Karpas-422 (cell line): ENCODE measurements around the gene POLDIP2. TPM values are rescaled to one million over a fixed set of nuclear protein-coding genes. Genes with fewer than 3 reads are reported as not detected.

Experiments
- DNase-seq: peaks from one replicate; pipeline ENCODE4 v3.0.0-alpha.2; 2015
- H2AFZ ChIP-seq: fragments of 200-600 bp; sonication (generic); 2 replicates; pipeline ENCODE4 v1.6.1; 2014; ENCODE audit warnings: antibody characterized with exemption, low read length, mixed read lengths
- H3K27ac ChIP-seq: fragments of 200-600 bp; sonication (generic); 2 replicates; pipeline ENCODE4 v1.5.1; 2014; ENCODE audit warnings: mild to moderate bottlenecking, low read length, moderate library complexity
- H3K27me3 ChIP-seq: fragments of 200-600 bp; sonication (generic); 2 replicates; pipeline ENCODE4 v1.6.1; 2014; ENCODE audit warnings: low read length, mixed read lengths
- H3K36me3 ChIP-seq: fragments of 200-600 bp; sonication (generic); 2 replicates; pipeline ENCODE4 v1.6.1; 2014; ENCODE audit warnings: low read length, mixed read lengths; ENCODE audit not compliant: insufficient read depth
- H3K4me1 ChIP-seq: fragments of 200-600 bp; sonication (generic); 2 replicates; pipeline ENCODE4 v1.6.1; 2014; ENCODE audit warnings: mild to moderate bottlenecking, low read length, mixed read lengths
- H3K4me2 ChIP-seq: fragments of 200-600 bp; sonication (generic); 2 replicates; pipeline ENCODE4 v1.6.1; 2014; ENCODE audit warnings: low read length, low read depth, mild to moderate bottlenecking; ENCODE audit not compliant: poor library complexity, severe bottlenecking
- H3K4me3 ChIP-seq: fragments of 200-600 bp; sonication (generic); 2 replicates; pipeline ENCODE4 v1.5.1; 2014; ENCODE audit warnings: mild to moderate bottlenecking, antibody characterized with exemption, low read length, mixed read lengths
- H3K79me2 ChIP-seq: fragments of 200-600 bp; sonication (generic); 2 replicates; pipeline ENCODE4 v1.6.1; 2014; ENCODE audit warnings: mild to moderate bottlenecking, low read length, mixed read lengths
- H3K9ac ChIP-seq: fragments of 200-600 bp; sonication (generic); 2 replicates; pipeline ENCODE4 v1.6.0; 2014; ENCODE audit warnings: low read length
- H3K9me2 ChIP-seq: fragments of 200-600 bp; sonication (generic), shearing (Covaris generic); replicated peaks from 2 replicates; pipeline ENCODE4 v1.6.0; 2014; ENCODE audit warnings: mild to moderate bottlenecking, low read length, moderate library complexity; ENCODE audit not compliant: insufficient read depth
- H3K9me3 ChIP-seq: fragments of 300-700, 200-600 bp; sonication (generic); 2 replicates; pipeline ENCODE4 v1.6.1; 2014; ENCODE audit warnings: low read length, mixed read lengths
- H4K20me1 ChIP-seq: fragments of 200-600 bp; sonication (generic); 2 replicates; pipeline ENCODE4 v1.6.1; 2014; ENCODE audit warnings: mild to moderate bottlenecking, antibody characterized with exemption, low read length, low read depth; ENCODE audit not compliant: insufficient read depth
- total RNA-seq: library from RNA; depleted of rRNA; stranded (reverse); fragments of >200 nt; shearing (Covaris generic); gene quantifications from 2 replicates; pipeline ENCODE4 v1.2.3, GENCODE V29; 2014; ENCODE audit warnings: low replicate concordance

POLDIP2 gene
- total RNA-seq, 1 experiment from 2014 or later = 71.1 TPM

DNA sequence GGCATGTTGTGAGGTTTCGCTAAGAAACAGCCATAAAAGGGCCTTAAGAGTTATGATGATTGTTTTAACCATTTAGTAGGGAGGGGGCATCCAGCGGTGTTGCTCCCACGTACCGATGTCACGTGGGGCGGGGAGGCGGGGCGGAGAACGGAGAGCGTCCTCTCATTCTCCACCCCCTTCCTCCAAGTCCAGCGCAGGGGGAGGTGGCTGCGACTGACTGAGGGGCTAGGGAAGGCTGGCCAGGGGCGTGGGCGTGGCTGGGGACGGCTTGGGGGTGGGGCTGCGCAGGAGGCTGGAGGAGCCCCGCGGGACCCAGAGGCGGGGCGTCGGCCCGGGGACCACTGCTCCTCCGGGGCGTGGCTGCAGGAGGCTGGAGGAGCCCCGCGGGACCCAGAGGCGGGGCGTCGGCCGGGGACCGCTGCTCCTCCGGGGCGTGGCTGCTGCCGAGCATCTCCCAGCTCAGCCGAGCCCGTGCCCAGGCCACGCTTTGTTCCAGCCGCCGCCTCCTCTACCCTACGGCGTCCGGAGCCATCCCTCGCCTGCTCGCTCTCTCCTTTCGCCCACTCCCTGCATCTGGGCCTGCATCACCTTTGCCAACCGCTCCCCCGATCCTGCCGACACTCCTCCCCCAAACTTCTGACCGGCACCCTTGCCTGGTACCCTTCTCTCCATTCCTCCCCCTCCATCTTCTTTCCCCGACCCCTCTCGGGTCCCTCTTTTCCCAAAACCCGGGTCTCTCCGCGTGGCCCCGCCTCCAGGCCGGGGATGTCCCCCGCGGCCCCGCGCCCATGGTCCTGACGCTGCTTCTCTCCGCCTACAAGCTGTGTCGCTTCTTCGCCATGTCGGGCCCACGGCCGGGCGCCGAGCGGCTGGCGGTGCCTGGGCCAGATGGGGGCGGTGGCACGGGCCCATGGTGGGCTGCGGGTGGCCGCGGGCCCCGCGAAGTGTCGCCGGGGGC, 14.2 kb upstream of the POLDIP2 start, which contains the start of gene SARM1:
SARM1 (plus strand) TSS at position 450 of the 958 bp plus-strand sequence; CDS start at position 789, 339 bp downstream.
- H2AFZ ChIP-seq = peak within 1 kb of the TSS; percentile 41; the same call in 1 of the 2 replicates
- H4K20me1 ChIP-seq = peaks cover 14% of the 10 kb centered on the region
- no peaks in the 10 kb centered on the region for H3K9me2 ChIP-seq
- peaks cover 41% of the 10 kb centered on the region for H3K79me2 ChIP-seq
- peak; percentile 98 for DNase-seq
- peak within 1 kb of the TSS; percentile 98 for H3K4me2 ChIP-seq
- peak within 1 kb of the TSS; percentile 89 for H3K4me3 ChIP-seq
- peak within 1 kb of the TSS; percentile 90 for H3K27ac ChIP-seq
- no peaks in the 10 kb centered on the region for H3K27me3 ChIP-seq
- peak within 1 kb of the TSS; percentile 97 for H3K9ac ChIP-seq
- no peaks in the 10 kb centered on the region for H3K36me3 ChIP-seq
- H3K9me3 ChIP-seq = no peaks in the 10 kb centered on the region
- H3K4me1 ChIP-seq = peaks cover 17% of the 10 kb centered on the region

DNA sequence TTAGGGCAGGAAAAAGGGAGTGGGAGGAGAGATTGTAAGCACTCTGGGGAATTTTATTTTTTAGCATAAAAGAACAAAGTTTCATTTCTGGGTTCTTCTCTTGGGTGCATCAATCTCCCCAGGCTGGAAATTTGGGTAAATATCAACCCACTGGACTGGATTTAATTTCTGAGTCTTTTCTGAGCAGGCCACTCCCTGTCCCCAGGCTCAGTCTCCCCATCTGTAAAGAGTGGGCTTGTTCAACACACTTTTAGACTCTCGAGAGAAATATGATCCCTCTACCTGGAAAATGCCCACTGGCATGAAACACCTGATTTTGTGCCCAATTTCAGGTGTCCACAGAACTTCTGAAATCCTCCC, 13.4 kb upstream of the POLDIP2 start:
- no peaks in the 10 kb centered on the region for H3K9me3 ChIP-seq
- H3K4me1 ChIP-seq = peaks cover 17% of the 10 kb centered on the region
- peak overlapping the region; percentile 67 for H3K27ac ChIP-seq
- DNase-seq = no peak
- H3K9ac ChIP-seq = peak overlapping the region; percentile 50
- H3K4me2 ChIP-seq = peak overlapping the region; percentile 69
- no peaks in the 10 kb centered on the region for H3K9me2 ChIP-seq
- peaks cover 37% of the 10 kb centered on the region for H3K79me2 ChIP-seq
- no peaks in the 10 kb centered on the region for H3K27me3 ChIP-seq
- peaks cover 14% of the 10 kb centered on the region for H4K20me1 ChIP-seq
- H3K36me3 ChIP-seq = no peaks in the 10 kb centered on the region
- peak overlapping the region; percentile 89 for H3K4me3 ChIP-seq
- peak overlapping the region; percentile 41; the same call in 1 of the 2 replicates for H2AFZ ChIP-seq

DNA sequence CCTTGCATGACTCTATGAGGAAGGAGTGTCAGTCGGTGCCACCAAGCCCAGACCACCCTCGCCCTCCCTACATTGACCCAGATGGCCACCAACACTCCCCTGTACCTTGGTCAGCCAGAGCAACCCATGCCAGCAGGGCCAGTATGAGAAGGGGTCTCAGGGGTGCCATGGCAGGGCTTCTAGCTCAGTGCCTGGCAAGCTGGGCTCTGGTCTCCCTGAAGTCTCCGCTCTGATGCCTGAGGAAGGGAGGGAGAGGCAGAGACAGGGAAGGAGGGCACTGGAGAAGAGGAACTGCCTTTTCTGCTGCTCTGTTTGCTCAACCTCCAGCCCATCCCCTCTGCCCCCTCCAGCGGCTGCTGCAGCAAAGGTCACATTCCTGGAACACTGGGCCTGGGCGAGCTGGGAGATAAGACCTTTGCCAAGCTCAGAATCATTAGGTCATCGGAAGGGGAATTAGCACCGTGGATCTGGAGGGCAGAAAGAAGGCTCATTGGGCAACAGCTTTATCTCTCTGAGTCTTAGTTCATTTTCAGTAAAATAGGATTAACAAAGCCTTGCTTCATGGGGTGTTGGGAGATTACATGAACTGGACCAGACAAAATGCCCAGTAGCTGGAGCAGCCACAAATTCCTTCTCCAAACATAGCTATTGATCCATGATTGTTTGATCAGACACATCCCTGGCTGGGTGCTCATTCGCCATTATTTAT, 12.9 kb upstream of the POLDIP2 start, which contains the start of gene VTN:
VTN (minus strand) TSS at position 273 of the 709 bp plus-strand sequence; CDS start at position 169, 104 bp downstream.
- Histone ChIP-seq H2AFZ (peak within 1 kb of the TSS; percentile 41; the same call in 1 of the 2 replicates), H4K20me1 (peaks cover 14% of the 10 kb centered on the region), H3K27me3 (no peaks in the 10 kb centered on the region), H3K4me2 (peak within 1 kb of the TSS; percentile 69), H3K27ac (peak within 1 kb of the TSS; percentile 67), H3K4me1 (peaks cover 17% of the 10 kb centered on the region), H3K79me2 (peaks cover 35% of the 10 kb centered on the region), H3K4me3 (peak within 1 kb of the TSS; percentile 89), H3K36me3 (no peaks in the 10 kb centered on the region), H3K9ac (peak within 1 kb of the TSS; percentile 50), H3K9me2 (no peaks in the 10 kb centered on the region), H3K9me3 (no peaks in the 10 kb centered on the region)
- no peak for DNase-seq

DNA sequence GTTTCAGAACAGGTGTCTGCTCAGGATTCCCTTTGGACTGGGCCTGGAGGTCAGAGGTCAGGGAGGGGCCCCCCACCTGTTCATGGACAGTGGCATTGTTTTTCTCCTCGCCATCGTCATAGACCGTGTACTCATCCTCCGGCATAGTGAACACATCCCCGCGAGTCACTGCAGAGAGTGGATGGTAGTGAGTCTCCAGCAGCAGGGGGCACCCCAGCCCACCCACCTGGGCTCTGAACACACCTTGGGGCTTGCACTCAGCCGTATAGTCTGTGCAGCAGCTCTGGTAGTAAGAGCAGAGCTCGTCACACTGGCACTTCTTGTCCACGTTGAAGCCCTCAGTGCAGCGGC, 12.3 kb upstream of the POLDIP2 start:
- H3K4me2 ChIP-seq = no peak overlapping the region
- peak; percentile 55 for DNase-seq
- H3K4me1 ChIP-seq = peaks cover 17% of the 10 kb centered on the region
- no peaks in the 10 kb centered on the region for H3K36me3 ChIP-seq
- no peak overlapping the region for H2AFZ ChIP-seq
- no peaks in the 10 kb centered on the region for H3K9me2 ChIP-seq
- no peak overlapping the region for H3K4me3 ChIP-seq
- H3K27me3 ChIP-seq = no peaks in the 10 kb centered on the region
- H3K27ac ChIP-seq = no peak overlapping the region
- H3K9ac ChIP-seq = no peak overlapping the region
- H4K20me1 ChIP-seq = peaks cover 14% of the 10 kb centered on the region
- peaks cover 30% of the 10 kb centered on the region for H3K79me2 ChIP-seq
- H3K9me3 ChIP-seq = no peaks in the 10 kb centered on the region

DNA sequence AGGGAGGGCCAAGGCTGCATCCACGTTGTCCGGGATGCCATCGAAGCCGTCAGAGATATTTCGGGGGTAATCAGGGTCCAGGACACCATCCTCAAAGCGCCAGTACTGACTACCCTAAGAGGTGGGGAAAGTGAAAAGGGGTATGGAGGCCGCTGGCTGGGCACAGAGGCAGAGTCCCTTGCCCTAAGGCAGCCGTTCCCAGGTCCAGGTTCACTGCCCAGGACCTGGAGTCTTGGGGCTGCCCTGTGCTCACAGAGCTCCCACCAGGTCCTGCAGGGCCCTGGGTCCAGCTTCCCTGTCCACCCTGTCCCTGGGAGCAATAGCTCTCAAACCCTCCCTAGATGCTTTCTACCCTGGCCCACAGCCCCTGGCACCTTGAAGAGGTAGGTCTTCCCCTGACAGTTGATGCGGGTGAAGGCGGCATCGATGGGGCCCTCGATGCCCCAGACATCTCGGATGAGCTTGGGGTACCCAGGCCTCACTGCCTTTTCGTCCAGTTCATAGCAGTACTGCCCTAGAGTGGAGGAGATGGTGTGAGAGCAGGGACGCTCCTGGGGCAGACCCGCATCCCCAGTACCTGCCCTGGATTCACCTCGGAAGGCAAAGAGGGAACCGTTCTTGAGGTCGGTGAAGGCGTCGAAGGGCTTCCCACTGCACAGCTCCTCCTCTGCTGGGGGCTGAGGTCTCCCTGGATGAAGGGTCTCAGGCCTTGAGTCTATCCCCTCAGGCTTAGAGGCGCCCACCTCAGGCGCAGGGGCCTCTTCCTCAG, 11.8 kb upstream of the POLDIP2 start:
- no peaks in the 10 kb centered on the region for H3K36me3 ChIP-seq
- H3K4me3 ChIP-seq = no peak overlapping the region
- DNase-seq = no peak
- peaks cover 17% of the 10 kb centered on the region for H3K4me1 ChIP-seq
- no peak overlapping the region for H2AFZ ChIP-seq
- H3K27ac ChIP-seq = no peak overlapping the region
- no peak overlapping the region for H3K9ac ChIP-seq
- H3K79me2 ChIP-seq = peaks cover 24% of the 10 kb centered on the region
- H3K9me3 ChIP-seq = no peaks in the 10 kb centered on the region
- no peaks in the 10 kb centered on the region for H3K27me3 ChIP-seq
- H4K20me1 ChIP-seq = peaks cover 14% of the 10 kb centered on the region
- no peaks in the 10 kb centered on the region for H3K9me2 ChIP-seq
- no peak overlapping the region for H3K4me2 ChIP-seq

DNA sequence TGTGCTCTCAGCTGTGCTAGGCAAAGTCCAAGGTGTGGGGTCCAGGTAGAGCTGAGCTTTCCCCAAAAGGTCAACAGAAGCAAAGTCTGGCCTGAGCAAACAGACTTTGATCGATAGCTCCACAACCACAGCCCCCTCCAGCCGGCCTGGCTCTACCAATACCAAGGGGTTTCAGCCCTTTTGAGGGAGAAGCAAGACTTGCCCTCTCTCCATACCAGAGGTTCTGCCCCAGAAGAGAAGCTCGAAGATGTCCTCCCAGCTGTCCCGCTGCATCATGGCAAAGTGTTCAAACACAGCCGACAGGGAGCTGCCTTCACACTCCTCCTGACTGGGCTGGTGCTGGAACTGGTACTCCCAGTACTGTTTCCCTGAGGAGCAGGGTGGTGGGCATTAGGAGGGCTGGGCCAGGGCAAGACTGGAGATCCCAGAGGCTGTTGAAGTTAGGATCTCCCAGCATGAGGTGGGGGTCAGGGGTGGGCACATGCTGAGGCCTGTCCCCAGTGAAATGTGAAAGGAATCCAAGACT, 11.0 kb upstream of the POLDIP2 start:
- Histone ChIP-seq H3K4me3 (no peak overlapping the region), H3K79me2 (peaks cover 17% of the 10 kb centered on the region), H3K9ac (no peak overlapping the region), H4K20me1 (peaks cover 10% of the 10 kb centered on the region), H3K4me1 (peaks cover 13% of the 10 kb centered on the region), H3K27me3 (no peaks in the 10 kb centered on the region), H3K4me2 (no peak overlapping the region), H3K36me3 (no peaks in the 10 kb centered on the region; the same call in 1 of the 2 replicates), H3K27ac (no peak overlapping the region), H2AFZ (no peak overlapping the region), H3K9me3 (no peaks in the 10 kb centered on the region), H3K9me2 (no peaks in the 10 kb centered on the region)
- no peak for DNase-seq

DNA sequence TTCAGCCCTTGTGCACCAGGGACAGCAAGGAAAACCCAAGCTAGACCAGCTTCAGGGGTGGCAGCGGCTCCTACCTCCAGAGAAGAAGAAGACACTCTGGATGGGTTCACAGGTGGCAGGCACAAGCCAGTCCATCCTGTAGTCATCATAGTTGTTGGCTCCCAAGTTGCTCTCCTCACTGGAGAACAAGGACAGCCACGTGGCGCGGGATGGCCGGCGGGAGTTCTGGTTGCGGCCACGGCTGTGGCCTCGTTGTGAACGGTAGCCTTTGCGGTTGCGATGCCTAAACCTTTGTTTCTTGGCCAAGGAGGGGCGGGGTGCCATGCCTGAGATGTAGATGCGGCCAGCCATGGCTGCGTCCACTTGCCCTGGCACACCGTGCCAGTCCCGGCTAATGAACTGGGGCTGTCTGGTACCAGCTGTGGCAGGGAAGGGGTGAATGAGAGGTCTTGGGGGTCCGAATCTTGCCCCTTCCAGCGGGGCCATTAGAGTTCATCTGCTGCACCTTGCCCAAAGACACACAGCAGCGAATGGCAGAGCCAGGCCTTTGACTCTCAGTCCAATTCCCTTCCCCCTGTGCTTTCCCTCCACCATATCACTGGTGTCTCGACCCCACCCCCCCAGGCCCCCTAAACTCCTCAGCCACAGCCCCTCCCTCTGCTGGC, 10.4 kb upstream of the POLDIP2 start:
- no peaks in the 10 kb centered on the region for H3K27me3 ChIP-seq
- H3K79me2 ChIP-seq = peaks cover 11% of the 10 kb centered on the region
- no peak for DNase-seq
- no peak overlapping the region for H3K4me3 ChIP-seq
- H3K4me1 ChIP-seq = peaks cover 8% of the 10 kb centered on the region
- H3K9ac ChIP-seq = no peak overlapping the region
- H3K36me3 ChIP-seq = no peaks in the 10 kb centered on the region; the same call in 1 of the 2 replicates
- H3K27ac ChIP-seq = no peak overlapping the region
- no peak overlapping the region for H3K4me2 ChIP-seq
- peaks cover 4% of the 10 kb centered on the region for H4K20me1 ChIP-seq
- no peaks in the 10 kb centered on the region for H3K9me2 ChIP-seq
- no peak overlapping the region for H2AFZ ChIP-seq
- H3K9me3 ChIP-seq = no peaks in the 10 kb centered on the region
